T-helper 2 cell treated with Interferon-gamma antibody and Interleukin-4, amounts not matched to agents 5 μg/mL and 100 μg/mL, for 36 hours (primary cell): ENCODE measurements around the gene SH3BP1.

Experiments
- DNase-seq: peaks from one replicate; pipeline ENCODE4 v3.0.0; 2021; ENCODE audit warnings: low spot score
- H3K27ac Mint-ChIP-seq: one replicate; pipeline ENCODE4 v1.8.0; 2021; ENCODE audit warnings: mild to moderate bottlenecking, mixed read lengths
- H3K27me3 Mint-ChIP-seq: one replicate; pipeline ENCODE4 v1.8.0; 2021; ENCODE audit warnings: low read depth, mixed read lengths
- H3K36me3 Mint-ChIP-seq: one replicate; pipeline ENCODE4 v1.8.0; 2021; ENCODE audit warnings: low read depth, mixed read lengths
- H3K4me1 Mint-ChIP-seq: one replicate; pipeline ENCODE4 v1.8.0; 2021; ENCODE audit warnings: low read depth, mixed read lengths
- H3K4me3 Mint-ChIP-seq: one replicate; pipeline ENCODE4 v1.8.0; 2022; ENCODE audit warnings: mild to moderate bottlenecking, moderate library complexity, mixed read lengths
- H3K9me3 Mint-ChIP-seq: one replicate; pipeline ENCODE4 v1.8.0; 2021; ENCODE audit warnings: mixed read lengths

Gene SH3BP1

GRCh38 chr22:37633625-37634416 is 5.6 kb upstream of the SH3BP1 start:
- H3K4me3 Mint-ChIP-seq: peak overlapping the region; percentile 72
- DNase-seq: peak; percentile 76
- H3K4me1 Mint-ChIP-seq: peaks cover 53% of the 10 kb centered on the region
- peak overlapping the region; percentile 90 for H3K27ac Mint-ChIP-seq
- H3K9me3 Mint-ChIP-seq: no peaks in the 10 kb centered on the region
- H3K36me3 Mint-ChIP-seq: peaks cover 6% of the 10 kb centered on the region
- no peaks in the 10 kb centered on the region for H3K27me3 Mint-ChIP-seq

- no peak for DNase-seq
- Mint-ChIP-seq H3K9me3 (no peaks in the 10 kb centered on the region), H3K4me1 (peaks cover 52% of the 10 kb centered on the region), H3K27me3 (no peaks in the 10 kb centered on the region), H3K27ac (peak overlapping the region; percentile 90), H3K4me3 (peak overlapping the region; percentile 72), H3K36me3 (peaks cover 4% of the 10 kb centered on the region)
Observed at GRCh38 chr22:37634417-37634924, 5.0 kb upstream of the SH3BP1 start.

GRCh38 chr22:37635157-37635556 is 4.3 kb upstream of the SH3BP1 start:
- DNase-seq: no peak
- Mint-ChIP-seq H3K36me3 (peaks cover 4% of the 10 kb centered on the region), H3K4me3 (peak overlapping the region; percentile 72), H3K9me3 (no peaks in the 10 kb centered on the region), H3K4me1 (peaks cover 52% of the 10 kb centered on the region), H3K27ac (peak overlapping the region; percentile 90), H3K27me3 (no peaks in the 10 kb centered on the region)

GRCh38 chr22:37636186-37636948 is 3.1 kb upstream of the SH3BP1 start:
- no peaks in the 10 kb centered on the region for H3K27me3 Mint-ChIP-seq
- no peaks in the 10 kb centered on the region for H3K9me3 Mint-ChIP-seq
- DNase-seq: no peak
- H3K4me3 Mint-ChIP-seq: peak overlapping the region; percentile 97
- peak overlapping the region; percentile 80 for H3K27ac Mint-ChIP-seq
- peaks cover 7% of the 10 kb centered on the region for H3K36me3 Mint-ChIP-seq
- peaks cover 52% of the 10 kb centered on the region for H3K4me1 Mint-ChIP-seq

GRCh38 chr22:37636949-37637273 is 2.6 kb upstream of the SH3BP1 start:
- Mint-ChIP-seq H3K27ac (peak overlapping the region; percentile 80), H3K4me1 (peaks cover 57% of the 10 kb centered on the region), H3K36me3 (peaks cover 12% of the 10 kb centered on the region), H3K9me3 (no peaks in the 10 kb centered on the region), H3K27me3 (no peaks in the 10 kb centered on the region), H3K4me3 (peak overlapping the region; percentile 97)
- DNase-seq: no peak

GRCh38 chr22:37638391-37639069 is 939 bp upstream of the SH3BP1 start:
- Mint-ChIP-seq H3K4me3 (peak overlapping the region; percentile 97), H3K27me3 (no peaks in the 10 kb centered on the region), H3K36me3 (peaks cover 25% of the 10 kb centered on the region), H3K4me1 (peaks cover 60% of the 10 kb centered on the region), H3K27ac (peak overlapping the region; percentile 82), H3K9me3 (no peaks in the 10 kb centered on the region)
- DNase-seq: no peak

- no peak for DNase-seq
- Mint-ChIP-seq H3K27ac (peak overlapping the region; percentile 97), H3K4me1 (peaks cover 50% of the 10 kb centered on the region)
Observed at GRCh38 chr22:37639771-37640590, 512 bp downstream of the SH3BP1 start.

GRCh38 chr22:37640591-37641560 is 1.4 kb downstream of the SH3BP1 start:
- H3K27me3 Mint-ChIP-seq: no peaks in the 10 kb centered on the region
- H3K27ac Mint-ChIP-seq: peak overlapping the region; percentile 97
- peak overlapping the region; percentile 97 for H3K4me3 Mint-ChIP-seq
- peaks cover 50% of the 10 kb centered on the region for H3K4me1 Mint-ChIP-seq
- H3K9me3 Mint-ChIP-seq: no peaks in the 10 kb centered on the region
- DNase-seq: no peak
- peaks cover 41% of the 10 kb centered on the region for H3K36me3 Mint-ChIP-seq

More at GRCh38 chr22:37639771-37640590, 512 bp downstream of the SH3BP1 start:
- no peaks in the 10 kb centered on the region for H3K27me3 Mint-ChIP-seq
- H3K36me3 Mint-ChIP-seq: peaks cover 34% of the 10 kb centered on the region
- H3K9me3 Mint-ChIP-seq: no peaks in the 10 kb centered on the region
- peak overlapping the region; percentile 97 for H3K4me3 Mint-ChIP-seq

- H3K36me3 Mint-ChIP-seq: peaks cover 43% of the 10 kb centered on the region
- H3K27ac Mint-ChIP-seq: peak overlapping the region; percentile 26
- no peaks in the 10 kb centered on the region for H3K27me3 Mint-ChIP-seq
- no peak for DNase-seq
- peak overlapping the region; percentile 97 for H3K4me3 Mint-ChIP-seq
- H3K4me1 Mint-ChIP-seq: peaks cover 43% of the 10 kb centered on the region
- H3K9me3 Mint-ChIP-seq: no peaks in the 10 kb centered on the region
Observed at GRCh38 chr22:37641561-37641949, 2.1 kb downstream of the SH3BP1 start.

- peaks cover 26% of the 10 kb centered on the region for H3K4me1 Mint-ChIP-seq
- H3K27ac Mint-ChIP-seq: peak overlapping the region; percentile 62
- no peaks in the 10 kb centered on the region for H3K9me3 Mint-ChIP-seq
- peak overlapping the region; percentile 61 for H3K4me3 Mint-ChIP-seq
- H3K27me3 Mint-ChIP-seq: no peaks in the 10 kb centered on the region
- peak; percentile 73 for DNase-seq
- peaks cover 56% of the 10 kb centered on the region for H3K36me3 Mint-ChIP-seq
Observed at GRCh38 chr22:37643225-37643847, 3.9 kb downstream of the SH3BP1 start.

GRCh38 chr22:37647317-37647716 is 7.8 kb downstream of the SH3BP1 start:
- Mint-ChIP-seq H3K27me3 (no peaks in the 10 kb centered on the region), H3K4me1 (peaks cover 13% of the 10 kb centered on the region), H3K9me3 (no peaks in the 10 kb centered on the region), H3K4me3 (no peak overlapping the region), H3K27ac (no peak overlapping the region), H3K36me3 (peaks cover 68% of the 10 kb centered on the region)
- DNase-seq: no peak

GRCh38 chr22:37647928-37648327 is 8.5 kb downstream of the SH3BP1 start:
- Mint-ChIP-seq H3K4me3 (no peak overlapping the region), H3K9me3 (no peaks in the 10 kb centered on the region), H3K27me3 (no peaks in the 10 kb centered on the region), H3K4me1 (peaks cover 8% of the 10 kb centered on the region), H3K27ac (no peak overlapping the region), H3K36me3 (peaks cover 66% of the 10 kb centered on the region)
- DNase-seq: no peak
